Measurements from ENCODE around the gene R3HDM2.
"Not testable (repeated sequence)": the region's sequence is repeated elsewhere in the genome, so short reads cannot be mapped to it uniquely, and the experiment has no call there.

Gene R3HDM2

DNA sequence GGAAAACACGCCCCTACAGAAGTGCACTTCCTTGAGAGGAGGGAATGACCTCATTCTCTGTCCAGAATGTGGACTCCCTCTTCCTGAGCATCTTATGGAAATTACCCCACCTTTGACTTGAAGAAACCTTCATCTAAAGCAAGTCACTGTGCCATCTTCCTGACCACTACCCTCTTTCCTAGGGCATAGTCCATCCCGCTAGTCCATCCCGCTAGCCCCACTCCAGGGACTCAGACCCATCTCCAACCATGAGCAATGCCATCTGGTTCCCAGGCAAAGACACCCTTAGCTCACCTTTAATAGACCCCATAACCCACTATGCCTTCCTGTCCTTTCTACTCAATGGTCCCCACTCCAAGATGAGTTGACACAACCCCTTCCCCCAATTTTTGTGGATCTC lies 19.2 kb upstream of the R3HDM2 start:
- 94 to 100% methylated on average over 3 of the region's 3 CpGs for WGBS, 2 experiments (ENCODE audit: insufficient coverage in 2 of 2)
- no peak overlapping the region for H3K27ac ChIP-seq (ENCODE audit: low read depth, low read length, severe bottlenecking)
- peaks cover 22% of the 10 kb centered on the region for H3K4me1 ChIP-seq (ENCODE audit: control insufficient read depth, insufficient read depth, low read length, poor library complexity, severe bottlenecking)
- H3K4me3 ChIP-seq (ENCODE audit: extremely low read depth, insufficient read depth, low read length, poor library complexity, severe bottlenecking): no peak overlapping the region
- no peaks in the 10 kb centered on the region for H3K36me3 ChIP-seq (ENCODE audit: control insufficient read depth, insufficient read depth, low read length)
- no peaks in the 10 kb centered on the region for H3K9me3 ChIP-seq (ENCODE audit: control insufficient read depth, low read length)

DNA sequence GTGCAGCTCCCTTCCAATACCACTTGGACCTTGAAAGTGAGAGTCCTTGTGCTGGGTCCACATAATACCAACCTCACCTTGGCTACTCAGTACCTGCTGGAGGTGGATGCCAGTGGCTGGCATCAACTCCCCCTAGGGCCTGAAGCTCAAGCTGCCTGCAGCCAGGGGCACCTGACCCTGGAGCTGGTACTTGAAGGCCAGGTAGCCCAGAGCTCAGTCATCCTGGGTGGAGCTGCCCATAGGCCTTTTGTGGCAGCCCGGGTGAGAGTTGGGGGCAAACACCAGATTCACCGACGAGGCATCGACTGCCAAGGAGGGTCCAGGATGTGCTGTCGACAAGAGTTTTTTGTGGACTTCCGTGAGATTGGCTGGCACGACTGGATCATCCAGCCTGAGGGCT lies 18.5 kb upstream of the R3HDM2 start:
- Histone ChIP-seq H3K4me3 (ENCODE audit: extremely low read depth, insufficient read depth, low read length, poor library complexity, severe bottlenecking) (no peak overlapping the region), H3K36me3 (ENCODE audit: control insufficient read depth, insufficient read depth, low read length) (no peaks in the 10 kb centered on the region)
- 94 to 98% methylated on average over 7 of the region's 7 CpGs for WGBS, 2 experiments (ENCODE audit: insufficient coverage in 2 of 2)

GRCh38 chr12:57448669-57449068 lies 17.8 kb upstream of the R3HDM2 start:
- peaks cover 14% of the 10 kb centered on the region for H3K4me1 ChIP-seq (ENCODE audit: control insufficient read depth, insufficient read depth, low read length, poor library complexity, severe bottlenecking)
- WGBS, 2 experiments (ENCODE audit: insufficient coverage in 2 of 2): 100% methylated on average over 1 of the region's 2 CpGs; no CpG with 5 or more reads in 1 of the 2 experiments
- H3K9me3 ChIP-seq (ENCODE audit: control insufficient read depth, low read length): no peaks in the 10 kb centered on the region
- H3K27ac ChIP-seq (ENCODE audit: low read depth, low read length, severe bottlenecking): no peak overlapping the region
- no peaks in the 10 kb centered on the region for H3K36me3 ChIP-seq (ENCODE audit: control insufficient read depth, insufficient read depth, low read length)
- no peak overlapping the region for H3K4me3 ChIP-seq (ENCODE audit: extremely low read depth, insufficient read depth, low read length, poor library complexity, severe bottlenecking)

More for the DNA sequence above, 18.5 kb upstream of the R3HDM2 start:
- no peak overlapping the region for H3K27ac ChIP-seq (ENCODE audit: low read depth, low read length, severe bottlenecking)
- peaks cover 15% of the 10 kb centered on the region for H3K4me1 ChIP-seq (ENCODE audit: control insufficient read depth, insufficient read depth, low read length, poor library complexity, severe bottlenecking)
- H3K9me3 ChIP-seq (ENCODE audit: control insufficient read depth, low read length): no peaks in the 10 kb centered on the region

GRCh38 chr12:57446292-57446960 lies 15.6 kb upstream of the R3HDM2 start:
- no peaks in the 10 kb centered on the region for H3K36me3 ChIP-seq (ENCODE audit: control insufficient read depth, insufficient read depth, low read length)
- no peaks in the 10 kb centered on the region for H3K4me1 ChIP-seq (ENCODE audit: control insufficient read depth, insufficient read depth, low read length, poor library complexity, severe bottlenecking)
- H3K4me3 ChIP-seq (ENCODE audit: extremely low read depth, insufficient read depth, low read length, poor library complexity, severe bottlenecking): no peak overlapping the region
- H3K27ac ChIP-seq (ENCODE audit: low read depth, low read length, severe bottlenecking): no peak overlapping the region
- H3K9me3 ChIP-seq (ENCODE audit: control insufficient read depth, low read length): peaks cover 5% of the 10 kb centered on the region
- 92 to 94% methylated on average over 3 to 4 of the region's 6 CpGs for WGBS, 2 experiments (ENCODE audit: insufficient coverage in 2 of 2)

DNA sequence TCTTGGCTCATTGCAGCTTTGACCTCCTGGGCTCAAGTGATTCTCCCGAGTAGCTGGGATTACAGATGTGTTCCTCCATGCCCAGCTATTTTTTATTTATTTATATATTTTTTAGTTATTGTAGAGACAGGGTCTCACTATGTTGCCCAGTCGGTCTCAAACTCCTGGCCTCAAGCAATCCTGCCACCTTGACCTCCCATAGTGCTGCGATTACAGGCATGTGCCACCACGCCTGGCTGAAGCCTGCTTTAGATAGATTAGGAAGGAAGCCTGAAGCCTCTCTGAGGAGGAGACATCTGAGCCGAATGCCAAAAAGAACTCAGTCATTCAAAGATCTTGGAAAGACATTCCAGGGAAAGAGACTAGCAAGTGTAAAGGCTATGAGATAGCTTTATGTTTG lies 13.9 kb upstream of the R3HDM2 start:
- no peak overlapping the region for H3K4me3 ChIP-seq (ENCODE audit: extremely low read depth, insufficient read depth, low read length, poor library complexity, severe bottlenecking)
- 94 to 100% methylated on average over 1 to 3 of the region's 5 CpGs for WGBS, 2 experiments (ENCODE audit: insufficient coverage in 2 of 2)
- peaks cover 6% of the 10 kb centered on the region for H3K9me3 ChIP-seq (ENCODE audit: control insufficient read depth, low read length)
- H3K4me1 ChIP-seq (ENCODE audit: control insufficient read depth, insufficient read depth, low read length, poor library complexity, severe bottlenecking): no peaks in the 10 kb centered on the region
- no peak overlapping the region for H3K27ac ChIP-seq (ENCODE audit: low read depth, low read length, severe bottlenecking)
- H3K36me3 ChIP-seq (ENCODE audit: control insufficient read depth, insufficient read depth, low read length): no peaks in the 10 kb centered on the region

- H3K9me3 ChIP-seq (ENCODE audit: control insufficient read depth, low read length); H3K4me1 ChIP-seq (ENCODE audit: control insufficient read depth, insufficient read depth, low read length, poor library complexity, severe bottlenecking); H3K27ac ChIP-seq (ENCODE audit: low read depth, low read length, severe bottlenecking); H3K4me3 ChIP-seq (ENCODE audit: extremely low read depth, insufficient read depth, low read length, poor library complexity, severe bottlenecking); H3K36me3 ChIP-seq (ENCODE audit: control insufficient read depth, insufficient read depth, low read length): not testable (repeated sequence)
- WGBS, 2 experiments (ENCODE audit: insufficient coverage in 2 of 2): 96% methylated on average over 3 of the region's 6 CpGs; no CpG with 5 or more reads in 1 of the 2 experiments
These were observed 13.5 kb upstream of the R3HDM2 start for GRCh38 chr12:57444337-57444736.

DNA sequence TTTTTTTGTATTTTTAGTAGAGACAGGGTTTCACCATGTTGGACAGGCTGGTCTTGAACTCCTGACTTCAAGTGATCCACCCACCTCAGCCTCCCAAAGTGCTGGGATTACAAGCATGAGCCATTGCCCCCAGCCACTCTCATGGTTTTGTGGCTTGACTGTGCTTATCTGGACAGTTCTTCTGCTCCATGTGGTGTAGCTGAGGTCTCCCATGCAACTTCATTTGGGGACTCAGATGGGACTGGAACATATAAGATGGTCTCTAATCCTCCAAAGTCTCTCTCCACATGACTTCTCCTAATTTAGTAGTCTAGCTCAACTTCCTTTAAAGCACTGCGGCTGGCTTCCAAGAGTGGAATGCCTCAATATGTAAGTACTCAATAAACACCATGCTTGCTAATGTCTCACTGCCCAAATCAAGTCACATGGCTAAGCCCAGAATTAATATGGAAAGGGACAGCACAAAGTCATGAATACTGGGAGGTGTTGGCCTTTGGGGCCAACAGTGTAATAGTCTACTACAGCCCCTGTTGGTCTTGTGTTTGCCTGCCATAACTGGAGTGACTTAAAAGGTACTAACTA lies 11.1 kb upstream of the R3HDM2 start:
- Histone ChIP-seq H3K4me1 (ENCODE audit: control insufficient read depth, insufficient read depth, low read length, poor library complexity, severe bottlenecking) (no peaks in the 10 kb centered on the region), H3K27ac (ENCODE audit: low read depth, low read length, severe bottlenecking) (no peak overlapping the region), H3K9me3 (ENCODE audit: control insufficient read depth, low read length) (peaks cover 6% of the 10 kb centered on the region), H3K4me3 (ENCODE audit: extremely low read depth, insufficient read depth, low read length, poor library complexity, severe bottlenecking) (no peak overlapping the region), H3K36me3 (ENCODE audit: control insufficient read depth, insufficient read depth, low read length) (no peaks in the 10 kb centered on the region)
- WGBS, 2 experiments (ENCODE audit: insufficient coverage in 2 of 2): 33 to 67% methylated on average over 1 of the region's 1 CpG

DNA sequence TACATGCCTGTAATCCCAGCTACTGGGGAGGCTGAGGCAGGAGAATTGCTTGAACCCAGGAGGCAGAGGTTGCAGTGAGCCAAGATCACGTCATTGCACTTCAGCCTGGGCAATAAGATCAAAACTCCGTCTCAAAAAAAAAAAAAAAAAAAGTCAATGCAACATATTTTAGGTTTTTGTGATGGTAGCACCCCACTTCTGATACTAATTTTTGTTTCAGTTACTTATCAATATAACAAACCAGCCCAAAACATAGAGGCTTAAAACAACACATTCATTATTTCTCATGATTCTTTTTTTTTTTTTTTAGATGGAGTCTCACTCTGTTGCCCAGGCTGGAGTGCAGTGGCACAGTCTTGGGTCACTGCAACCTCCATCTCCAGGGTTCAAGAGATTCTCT lies 10.6 kb upstream of the R3HDM2 start:
- H3K9me3 ChIP-seq (ENCODE audit: control insufficient read depth, low read length); H3K4me3 ChIP-seq (ENCODE audit: extremely low read depth, insufficient read depth, low read length, poor library complexity, severe bottlenecking); H3K27ac ChIP-seq (ENCODE audit: low read depth, low read length, severe bottlenecking); H3K36me3 ChIP-seq (ENCODE audit: control insufficient read depth, insufficient read depth, low read length); H3K4me1 ChIP-seq (ENCODE audit: control insufficient read depth, insufficient read depth, low read length, poor library complexity, severe bottlenecking): not testable (repeated sequence)
- no CpG with 5 or more reads among the region's 2 CpGs for WGBS, 2 experiments (ENCODE audit: insufficient coverage in 2 of 2)

DNA sequence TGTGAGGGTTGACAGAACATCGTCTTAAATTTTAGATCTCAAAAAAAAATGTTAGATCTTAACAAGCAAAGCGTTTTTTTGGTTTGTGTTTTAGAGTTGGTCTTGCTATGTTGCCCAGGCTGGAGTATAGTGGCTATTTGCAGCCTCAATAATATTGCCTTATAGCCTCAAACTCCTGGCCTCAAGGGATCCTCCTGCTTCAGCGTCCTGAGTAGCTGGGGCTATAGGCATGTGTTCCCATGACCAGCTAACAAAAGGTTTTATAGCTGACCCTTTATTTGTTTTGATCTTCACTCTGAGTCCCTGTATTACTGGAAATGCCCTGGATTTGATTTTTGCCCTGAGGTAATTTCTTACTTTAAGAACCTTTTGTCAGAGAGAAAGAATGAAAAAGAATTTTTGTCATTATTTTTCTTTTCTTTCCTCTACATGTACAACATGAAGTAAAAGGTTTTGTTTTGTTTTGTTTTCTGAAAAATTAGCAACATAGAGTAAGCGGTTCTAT lies 9.0 kb upstream of the R3HDM2 start:
- H3K9me3 ChIP-seq (ENCODE audit: control insufficient read depth, low read length): peaks cover 6% of the 10 kb centered on the region
- no peak overlapping the region for H3K27ac ChIP-seq (ENCODE audit: low read depth, low read length, severe bottlenecking)
- no peaks in the 10 kb centered on the region for H3K4me1 ChIP-seq (ENCODE audit: control insufficient read depth, insufficient read depth, low read length, poor library complexity, severe bottlenecking)
- WGBS, 2 experiments (ENCODE audit: insufficient coverage in 2 of 2): 80 to 90% methylated on average over 1 to 2 of the region's 4 CpGs
- H3K36me3 ChIP-seq (ENCODE audit: control insufficient read depth, insufficient read depth, low read length): no peaks in the 10 kb centered on the region
- H3K4me3 ChIP-seq (ENCODE audit: extremely low read depth, insufficient read depth, low read length, poor library complexity, severe bottlenecking): no peak overlapping the region

GRCh38 chr12:57438400-57438799 lies 7.6 kb upstream of the R3HDM2 start:
- Histone ChIP-seq H3K36me3 (ENCODE audit: control insufficient read depth, insufficient read depth, low read length) (no peaks in the 10 kb centered on the region), H3K27ac (ENCODE audit: low read depth, low read length, severe bottlenecking) (no peak overlapping the region), H3K9me3 (ENCODE audit: control insufficient read depth, low read length) (peaks cover 6% of the 10 kb centered on the region), H3K4me1 (ENCODE audit: control insufficient read depth, insufficient read depth, low read length, poor library complexity, severe bottlenecking) (no peaks in the 10 kb centered on the region), H3K4me3 (ENCODE audit: extremely low read depth, insufficient read depth, low read length, poor library complexity, severe bottlenecking) (no peak overlapping the region)
- WGBS, 2 experiments (ENCODE audit: insufficient coverage in 2 of 2): 100% methylated on average over 1 of the region's 1 CpG

DNA sequence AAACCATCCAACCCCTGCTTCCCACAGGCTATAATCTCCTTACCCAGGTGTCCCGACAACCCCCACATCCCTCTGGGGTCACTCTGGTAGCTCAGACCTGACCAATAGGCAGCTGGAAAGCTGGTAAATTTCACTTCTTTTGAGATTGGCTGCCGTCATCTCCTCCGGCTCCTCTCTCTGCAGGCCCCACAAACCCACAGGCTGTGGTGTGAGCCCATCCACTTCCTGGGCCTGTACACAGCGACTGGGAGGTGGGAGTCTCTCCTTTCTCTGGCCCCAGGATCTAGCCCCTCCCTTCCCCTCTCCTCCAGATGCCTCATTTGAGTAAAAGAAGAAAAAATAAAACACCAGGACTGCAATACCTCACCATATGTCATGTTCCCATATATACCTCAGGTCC lies 4.5 kb upstream of the R3HDM2 start:
- H3K27ac ChIP-seq (ENCODE audit: low read depth, low read length, severe bottlenecking): no peak overlapping the region
- H3K4me1 ChIP-seq (ENCODE audit: control insufficient read depth, insufficient read depth, low read length, poor library complexity, severe bottlenecking): no peaks in the 10 kb centered on the region
- WGBS, 2 experiments (ENCODE audit: insufficient coverage in 2 of 2): 75 to 83% methylated on average over 3 to 4 of the region's 4 CpGs
- no peak overlapping the region for H3K4me3 ChIP-seq (ENCODE audit: extremely low read depth, insufficient read depth, low read length, poor library complexity, severe bottlenecking)
- no peaks in the 10 kb centered on the region for H3K9me3 ChIP-seq (ENCODE audit: control insufficient read depth, low read length)
- H3K36me3 ChIP-seq (ENCODE audit: control insufficient read depth, insufficient read depth, low read length): no peaks in the 10 kb centered on the region
